Gastroesophageal sphincter (tissue), 4 donors: Measurements from ENCODE around the gene FAM163A. TPM values are rescaled to one million over a fixed set of nuclear protein-coding genes. Genes with fewer than 3 reads are reported as not detected.

Experiments
- ATAC-seq: fragments of 150-250 bp; one replicate; pipeline ENCODE4 v1.9.1; 2016; ENCODE audit warnings: mild to moderate bottlenecking, moderate library complexity
- H3K27ac ChIP-seq, 4 donors: fragments of 200-600 bp; sonication (generic) in 3 of 4; 1 replicate in 3 of 4; 2 replicates in 1 of 4; pipeline ENCODE4 v1.5.1; 2016 to 2019
- H3K27me3 ChIP-seq: fragments of 200-600 bp; sonication (generic); one replicate; pipeline ENCODE4 v1.5.1; 2019
- H3K36me3 ChIP-seq, 2 donors: fragments of 200-600 bp; sonication (generic); one replicate each; pipeline ENCODE4 v1.5.1; 2019; ENCODE audit warnings: control low read depth in 1 of 2
- H3K4me1 ChIP-seq, 3 donors: fragments of 200-600 bp; sonication (generic); 1 replicate in 2 of 3; 2 replicates in 1 of 3; pipeline ENCODE4 v1.5.1; 2016 to 2019; ENCODE audit warnings: control low read depth in 2 of 3
- H3K4me3 ChIP-seq, 2 donors: fragments of 200-600 bp; sonication (generic); one replicate each; pipeline ENCODE4 v1.5.1; 2019; ENCODE audit warnings: mild to moderate bottlenecking in 1 of 2, moderate library complexity in 1 of 2
- H3K9me3 ChIP-seq, 3 donors: fragments of 200-600 bp; sonication (generic); one replicate each; pipeline ENCODE4 v1.5.1; 2017 to 2019; ENCODE audit warnings: control low read depth in 2 of 3
- CTCF ChIP-seq, 4 experiments: fragments of 200-600 bp in 2 of 4; fragments of 450-650 bp in 2 of 4; sonication (generic) in 1 of 4; IDR thresholded peaks; one replicate each; pipeline ENCODE4 v1.5.1; 2017 to 2019; ENCODE audit warnings: antibody characterized with exemption in 4 of 4, mild to moderate bottlenecking in 2 of 4, moderate library complexity in 2 of 4
- EP300 ChIP-seq: sonication (generic); formaldehyde crosslinking; IDR thresholded peaks from one replicate; pipeline ENCODE4 v1.6.1; 2017; ENCODE audit warnings: antibody characterized with exemption, mild to moderate bottlenecking
- POLR2A ChIP-seq, 2 donors: fragments of 450-650 bp; IDR thresholded peaks; one replicate each; pipeline ENCODE4 v1.6.1; 2017; ENCODE audit warnings: antibody characterized with exemption in 2 of 2, mild to moderate bottlenecking in 2 of 2, moderate library complexity in 1 of 2
- POLR2AphosphoS5 ChIP-seq: sonication (generic); formaldehyde crosslinking; IDR thresholded peaks from one replicate; pipeline ENCODE4 v1.6.1; 2017; ENCODE audit warnings: antibody characterized with exemption
- WGBS, 2 donors: methylation state at CpG; one replicate each; pipeline ENCODE4 v1.1.5; 2018; ENCODE audit warnings: low coverage in 1 of 2; 5-methylcytosine and 5-hydroxymethylcytosine counted together
- total RNA-seq, 4 donors: library from RNA; depleted of rRNA; stranded (reverse); fragments of >200 nt; gene quantifications; one replicate each; pipeline ENCODE4 v1.1.0, GENCODE V29; 2016

The FAM163A gene
- total RNA-seq, 4 donors from 2014 or later = 0.19 to 0.67 TPM; not detected in 2

- no peaks in the 10 kb centered on the region for H3K36me3 ChIP-seq
- no peak for ATAC-seq
- H3K27me3 ChIP-seq = peaks cover 4% of the 10 kb centered on the region
- WGBS, 2 donors = 96 to 100% methylated on average over 4 of the region's 4 CpGs
- H3K4me3 ChIP-seq = no peak overlapping the region
- no peak overlapping the region for H3K27ac ChIP-seq
- H3K9me3 ChIP-seq = peaks cover 0 to 10% (median 0%) of the 10 kb centered on the region in 3 donors
- TF ChIP-seq POLR2A (IDR thresholded peaks at IDR 0.05) (no peak), POLR2AphosphoS5 (no peak), CTCF (IDR thresholded peaks at IDR 0.05) (no peak), EP300 (no peak)
- H3K4me1 ChIP-seq = no peaks in the 10 kb centered on the region
Observed at GRCh38 chr1:179773264-179773663, 30.2 kb downstream of the FAM163A start.

DNA sequence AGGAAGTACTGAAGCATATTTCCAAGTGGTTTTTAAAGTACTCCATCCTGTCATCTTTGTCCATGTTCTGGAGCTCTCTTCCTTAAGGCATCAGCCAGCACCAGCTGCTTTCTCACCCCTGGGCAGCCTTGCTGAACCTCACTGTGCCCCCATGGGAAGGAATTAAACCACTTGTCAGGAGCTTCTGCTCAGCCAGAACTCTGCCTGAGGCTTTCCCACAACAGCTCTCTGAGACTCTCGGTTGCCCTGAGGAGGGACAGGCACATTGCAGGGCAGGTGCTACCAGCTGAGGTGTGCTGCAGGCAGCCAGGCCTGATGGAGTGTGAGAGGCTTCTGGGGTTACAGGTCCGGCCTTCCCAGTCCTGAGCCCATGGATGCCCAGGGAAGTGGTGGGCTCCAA is 30.9 kb downstream of the FAM163A start:
- peaks cover 0 to 7% (median 0%) of the 10 kb centered on the region in 3 donors for H3K9me3 ChIP-seq
- no peak overlapping the region for H3K4me3 ChIP-seq
- peaks cover 4% of the 10 kb centered on the region for H3K27me3 ChIP-seq
- TF ChIP-seq EP300 (no peak), POLR2AphosphoS5 (no peak), CTCF (IDR thresholded peaks at IDR 0.05) (no peak), POLR2A (IDR thresholded peaks at IDR 0.05) (no peak)
- no peaks in the 10 kb centered on the region for H3K36me3 ChIP-seq
- WGBS, 2 donors = no CpG with 5 or more reads among the region's 2 CpGs
- H3K4me1 ChIP-seq = no peaks in the 10 kb centered on the region
- no peak overlapping the region for H3K27ac ChIP-seq
- no peak for ATAC-seq

DNA sequence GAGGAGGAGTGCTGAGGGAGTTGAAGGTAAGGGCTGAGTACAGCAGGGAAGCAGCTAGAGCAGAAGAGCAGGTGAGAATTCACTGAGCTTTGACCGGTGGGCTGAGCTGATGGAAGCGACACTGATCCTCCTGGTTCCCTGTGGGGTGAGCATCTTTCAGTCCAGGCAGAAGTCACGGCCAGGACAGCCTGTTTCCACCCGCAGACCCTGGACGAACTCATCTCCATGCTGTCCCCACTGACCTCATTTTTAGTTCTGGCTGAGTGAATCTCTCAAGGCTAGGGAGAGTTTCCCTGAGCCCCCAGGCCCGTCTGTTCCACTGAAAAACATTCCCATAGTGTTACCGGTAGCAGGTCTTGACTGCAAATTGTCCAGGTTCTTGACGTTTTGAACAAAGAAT is 31.5 kb downstream of the FAM163A start:
- H3K4me1 ChIP-seq = no peaks in the 10 kb centered on the region
- no peak for ATAC-seq
- peaks cover 4% of the 10 kb centered on the region for H3K27me3 ChIP-seq
- TF ChIP-seq EP300 (no peak), CTCF (IDR thresholded peaks at IDR 0.05) (no peak), POLR2A (IDR thresholded peaks at IDR 0.05) (no peak), POLR2AphosphoS5 (no peak)
- no peak overlapping the region for H3K4me3 ChIP-seq
- no peaks in the 10 kb centered on the region for H3K36me3 ChIP-seq
- no peak overlapping the region for H3K27ac ChIP-seq
- H3K9me3 ChIP-seq = peaks cover 0 to 7% (median 0%) of the 10 kb centered on the region in 3 donors
- 70 to 85% methylated on average over 2 to 5 of the region's 8 CpGs for WGBS, 2 donors

DNA sequence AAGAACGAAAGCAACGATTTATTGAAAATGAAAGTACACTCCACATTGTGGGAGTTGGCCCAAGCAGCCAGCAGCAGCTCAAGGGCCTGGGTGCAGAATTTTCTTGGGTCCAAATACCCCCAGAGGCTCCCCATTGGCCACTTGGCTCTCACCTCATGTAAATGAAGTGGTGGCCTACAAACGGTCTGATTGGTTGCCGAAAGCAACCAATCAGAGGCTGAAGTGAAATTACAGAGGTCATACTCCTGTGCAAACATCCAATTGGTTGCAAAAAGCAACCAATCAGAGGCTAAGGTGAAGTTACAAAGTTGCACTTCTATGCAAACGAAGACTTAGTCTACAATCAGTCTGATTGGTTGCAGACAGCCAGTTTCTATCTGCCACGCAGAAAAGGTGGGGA is 31.9 kb downstream of the FAM163A start:
- H3K27me3 ChIP-seq = peaks cover 4% of the 10 kb centered on the region
- H3K27ac ChIP-seq = no peak overlapping the region
- 82 to 89% methylated on average over 3 to 4 of the region's 6 CpGs for WGBS, 2 donors
- H3K36me3 ChIP-seq = no peaks in the 10 kb centered on the region
- H3K4me3 ChIP-seq = no peak overlapping the region
- no peak for ATAC-seq
- no peak for TF ChIP-seq POLR2AphosphoS5
- TF ChIP-seq POLR2A (IDR thresholded peaks at IDR 0.05) = no peak
- no peak for TF ChIP-seq EP300
- no peak for TF ChIP-seq CTCF (IDR thresholded peaks at IDR 0.05)
- no peaks in the 10 kb centered on the region for H3K4me1 ChIP-seq
- peaks cover 0 to 7% (median 0%) of the 10 kb centered on the region in 3 donors for H3K9me3 ChIP-seq

- no peaks in the 10 kb centered on the region for H3K36me3 ChIP-seq
- H3K9me3 ChIP-seq = peaks cover 0 to 7% (median 0%) of the 10 kb centered on the region in 3 donors
- no peak for TF ChIP-seq CTCF (IDR thresholded peaks at IDR 0.05)
- TF ChIP-seq POLR2AphosphoS5 = no peak
- no peak for TF ChIP-seq POLR2A (IDR thresholded peaks at IDR 0.05)
- no peak for TF ChIP-seq EP300
- H3K27me3 ChIP-seq = no peaks in the 10 kb centered on the region
- no peaks in the 10 kb centered on the region for H3K4me1 ChIP-seq
- ATAC-seq = no peak
- H3K27ac ChIP-seq = no peak overlapping the region
- WGBS, 2 donors = 92 to 100% methylated on average over 2 of the region's 2 CpGs
- no peak overlapping the region for H3K4me3 ChIP-seq
Observed at GRCh38 chr1:179776831-179777230, 33.7 kb downstream of the FAM163A start.
